GM12878 (cell line): Measurements from ENCODE around the gene HNRNPF. TPM values are rescaled to one million over a fixed set of nuclear protein-coding genes. Genes with fewer than 3 reads are reported as not detected.

Experiments
- ATAC-seq: fragments of 200-7000 bp; cut with Tn5 transposase; 3 replicates; pipeline ENCODE4 v1.9.1; 2020; ENCODE audit warnings: mild to moderate bottlenecking, moderate library complexity
- BruUV-seq: library from RNA; stranded (reverse); fragments of 400-500 nt; replicated peaks from 2 replicates; lab custom pipeline; 2021; lab: Mats Ljungman, UMichigan
- CTCF ChIA-PET: fragments of 300-600 bp; sonication (Branson Sonifier 250); formaldehyde crosslinking; extraction: SDS; loops from one replicate; lab custom pipeline; 2021; ENCODE audit warnings: inconsistent platforms; lab: Yijun Ruan, JAX
- POLR2A ChIA-PET: fragments of 350-600 bp; formaldehyde crosslinking; extraction: SDS; loops from one replicate; lab custom pipeline; 2021; ENCODE audit warnings: inconsistent platforms; lab: Charles Lee
- RAD21 ChIA-PET: fragments of 300-600 bp; sonication (Branson Sonifier 250); formaldehyde crosslinking; loops from one replicate; lab custom pipeline; 2023; ENCODE audit warnings: antibody characterized with exemption; ENCODE audit not compliant: unreplicated experiment; lab: Charles Lee
- SMC1A ChIA-PET: fragments of 300-600 bp; sonication (Branson Sonifier 250); formaldehyde crosslinking; loops from one replicate; lab custom pipeline; 2023; ENCODE audit not compliant: unreplicated experiment, uncharacterized antibody; lab: Charles Lee
- DNase-seq: peaks from one replicate; pipeline ENCODE4 v3.0.0-alpha.2; 2011; ENCODE audit warnings: low read depth, low spot score
- FAIRE-seq: peaks from 3 replicates; lab custom pipeline; 2011; peaks lifted over from hg19 to GRCh38; lab: Jason Lieb, UNC
- H2AFZ ChIP-seq: 2 replicates; pipeline ENCODE4 v1.6.0; 2011; ENCODE audit warnings: low read depth, low read length, control low read depth; ENCODE audit not compliant: control insufficient read depth
- H3K27ac ChIP-seq: 2 replicates; pipeline ENCODE4 v1.5.1; 2011; ENCODE audit warnings: control low read depth; ENCODE audit not compliant: control insufficient read depth, insufficient read depth
- H3K27me3 ChIP-seq, 2 experiments: replicated peaks in 1 of 2; 2 replicates each; pipeline versions ENCODE4 v1.6.0 to v1.6.1; 2011; ENCODE audit warnings: low read length in 1 of 2; ENCODE audit not compliant: control insufficient read depth in 2 of 2, insufficient read depth in 2 of 2
- H3K36me3 ChIP-seq, 2 experiments: 2 replicates each; pipeline ENCODE4 v1.5.1; 2011; ENCODE audit warnings: low read length in 1 of 2; ENCODE audit not compliant: control insufficient read depth in 2 of 2, insufficient read depth in 2 of 2
- H3K4me1 ChIP-seq: 2 replicates; pipeline ENCODE4 v1.6.1; 2011; ENCODE audit warnings: mild to moderate bottlenecking, low read length, moderate library complexity, mixed read lengths; ENCODE audit not compliant: control insufficient read depth, insufficient read depth
- H3K4me2 ChIP-seq: 2 replicates; pipeline ENCODE4 v1.6.0; 2011; ENCODE audit warnings: control low read depth; ENCODE audit not compliant: control insufficient read depth, insufficient read depth
- H3K4me3 ChIP-seq: fragments of 200-600 bp; sonication (generic); 2 replicates; pipeline ENCODE4 v1.5.1; 2016
- H3K79me2 ChIP-seq: 2 replicates; pipeline ENCODE4 v1.6.0; 2011; ENCODE audit warnings: low read length; ENCODE audit not compliant: control insufficient read depth, insufficient read depth
- H3K9ac ChIP-seq: 2 replicates; pipeline ENCODE4 v1.8.0; 2011; ENCODE audit warnings: low read length, control low read depth, mixed read lengths; ENCODE audit not compliant: control insufficient read depth, insufficient read depth
- H3K9me3 ChIP-seq: replicated peaks from 3 replicates; pipeline ENCODE4 v1.5.1; 2011; ENCODE audit warnings: mild to moderate bottlenecking, low read length; ENCODE audit not compliant: control insufficient read depth, insufficient read depth
- H4K20me1 ChIP-seq: 2 replicates; pipeline ENCODE4 v1.6.0; 2011; ENCODE audit not compliant: control insufficient read depth, insufficient read depth
- KLF5 ChIP-seq: fragments of 450-650 bp; IDR thresholded peaks from 2 replicates; pipeline ENCODE4 v1.6.1; 2014; ENCODE audit warnings: mild to moderate bottlenecking; ENCODE audit not compliant: partially characterized antibody
- MYB ChIP-seq: fragments of 150-350 bp; IDR thresholded peaks from 2 replicates; pipeline ENCODE4 v1.6.1; 2014; ENCODE audit warnings: mild to moderate bottlenecking, low read depth, low read length, borderline replicate concordance
- NFYB ChIP-seq: IDR thresholded peaks from 2 replicates; pipeline ENCODE4 v1.6.1; 2011; ENCODE audit warnings: low read depth, mild to moderate bottlenecking, low read length, improper control_type of control experiment, moderate library complexity; ENCODE audit not compliant: insufficient read depth
- NRF1 ChIP-seq: conservative IDR thresholded peaks from 2 replicates; pipeline ENCODE4 v1.6.1; 2011; ENCODE audit warnings: mild to moderate bottlenecking, low read depth, low read length, improper control_type of control experiment
- RFX5 ChIP-seq: IDR thresholded peaks from 2 replicates; pipeline ENCODE4 v1.6.1; 2011; ENCODE audit warnings: low read depth, low read length, improper control_type of control experiment
- SMAD5 ChIP-seq: IDR thresholded peaks from 2 replicates; pipeline ENCODE4 v1.6.1; 2016; ENCODE audit warnings: antibody characterized with exemption, low read depth
- TCF7 ChIP-seq: IDR thresholded peaks from 2 replicates; pipeline ENCODE4 v1.6.1; 2014; ENCODE audit warnings: antibody characterized with exemption, borderline replicate concordance
- ZNF622 ChIP-seq: fragments of 450-650 bp; IDR thresholded peaks from 2 replicates; pipeline ENCODE4 v1.6.1; 2017; ENCODE audit warnings: mild to moderate bottlenecking, inconsistent platforms
- ZSCAN29 ChIP-seq: fragments of 450-650 bp; IDR thresholded peaks from 2 replicates; pipeline ENCODE4 v1.6.1; 2017; ENCODE audit warnings: mild to moderate bottlenecking, moderate library complexity
- WGBS: methylation state at CpG from one replicate; pipeline ENCODE4 v1.1.6; 2016; ENCODE audit warnings: low lambda C conversion rate; ENCODE audit not compliant: insufficient replicate concordance, insufficient coverage; ENCODE audit errors: missing lambda C conversion rate; 5-methylcytosine and 5-hydroxymethylcytosine counted together
- in situ Hi-C: fragments of 300-500 bp; cut with MboI; formaldehyde crosslinking; loops from 9 replicates; pipeline ENCODE4 v1.14.3; 2018; ENCODE audit warnings: mixed read lengths
- intact Hi-C: fragments of 100-400 bp; cut with micrococcal nuclease; formaldehyde crosslinking; loops from one replicate; pipeline ENCODE4 v1.14.2; 2022; ENCODE audit not compliant: unreplicated experiment
- polyA plus RNA-seq, 11 experiments: library from polyadenylated mRNA; depleted of rRNA in 4 of 11; unstranded in 6 of 11; stranded (reverse) in 5 of 11; fragments of >200 nt; fragmentation: Nextera tagmentation in 4 of 11; fragmentation: Illumina TruSeq in 1 of 11; extraction: Ambion mirVana in 4 of 11; extraction: Trizol in 1 of 11; gene quantifications; 1 replicate in 1 of 11; 2 replicates in 10 of 11; pipeline versions ENCODE4 v1.2.1 to v1.2.3, GENCODE V29; 2011 to 2016; ENCODE audit warnings: inconsistent platforms in 2 of 11, missing spikeins in 2 of 11, low read depth in 1 of 11
- total RNA-seq, 4 experiments: library from RNA; depleted of rRNA in 3 of 4; stranded (reverse); fragments of >200 nt in 3 of 4; fragmentation: Illumina TruSeq in 1 of 4; extraction: Trizol in 1 of 4; gene quantifications; 2 replicates each; pipeline versions ENCODE4 v1.2.1 to v1.2.3, GENCODE V29; 2013 to 2021
- TF ChIP-seq, protein P1 (sequence below): fragments of 450-650 bp; IDR thresholded peaks from 2 replicates; pipeline ENCODE4 v1.6.1; 2017; ENCODE audit warnings: borderline replicate concordance
- TF ChIP-seq, protein P2 (sequence below): IDR thresholded peaks from 2 replicates; pipeline ENCODE4 v1.6.1; 2012; ENCODE audit warnings: mild to moderate bottlenecking, low read depth, low read length
- TF ChIP-seq, protein P3 (sequence below), 3 experiments: IDR thresholded peaks in 2 of 3; conservative IDR thresholded peaks in 1 of 3; 2 replicates each; pipeline ENCODE4 v1.5.1; 2011; ENCODE audit warnings: low read depth in 3 of 3, low read length in 3 of 3, mild to moderate bottlenecking in 3 of 3, control low read depth in 2 of 3, moderate library complexity in 2 of 3, inconsistent platforms in 1 of 3, mixed read lengths in 1 of 3; ENCODE audit not compliant: control insufficient read depth in 2 of 3, insufficient read depth in 1 of 3; ENCODE audit errors: extremely low read depth in 1 of 3

The HNRNPF gene
- total and polyA plus RNA-seq, 10 of the 15 experiments (the other 5 are each of a cell fraction or from before 2014, with no cell fraction given), result 156 to 373 (median 293) TPM

DNA sequence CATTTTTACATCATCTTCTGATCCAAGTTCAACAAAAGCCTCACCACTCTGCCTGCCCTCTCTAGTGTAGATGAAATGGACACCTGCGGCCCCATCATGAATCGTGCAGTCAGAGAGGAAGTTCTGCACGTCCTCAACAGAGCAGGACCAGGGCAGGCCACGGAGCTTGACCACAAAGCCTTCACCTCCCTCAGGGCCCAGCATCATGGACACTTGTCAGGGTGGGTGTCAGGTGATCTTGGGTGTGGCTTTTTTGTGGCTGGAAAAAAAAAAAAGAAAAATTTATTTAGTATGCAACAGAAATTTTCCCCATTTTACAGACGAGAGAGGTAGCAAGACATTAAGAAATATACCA lies 21.3 kb downstream of the HNRNPF start:
- ChIA-PET RAD21 (no interaction called here), POLR2A (no interaction called here), CTCF (interaction anchor here (0.7 kb wide), 1 partner anchor 18 kb away, joined by 3 read pairs; no protein-coding TSS in a partner anchor), SMC1A (no interaction called here)
- TF ChIP-seq, protein P1, sequence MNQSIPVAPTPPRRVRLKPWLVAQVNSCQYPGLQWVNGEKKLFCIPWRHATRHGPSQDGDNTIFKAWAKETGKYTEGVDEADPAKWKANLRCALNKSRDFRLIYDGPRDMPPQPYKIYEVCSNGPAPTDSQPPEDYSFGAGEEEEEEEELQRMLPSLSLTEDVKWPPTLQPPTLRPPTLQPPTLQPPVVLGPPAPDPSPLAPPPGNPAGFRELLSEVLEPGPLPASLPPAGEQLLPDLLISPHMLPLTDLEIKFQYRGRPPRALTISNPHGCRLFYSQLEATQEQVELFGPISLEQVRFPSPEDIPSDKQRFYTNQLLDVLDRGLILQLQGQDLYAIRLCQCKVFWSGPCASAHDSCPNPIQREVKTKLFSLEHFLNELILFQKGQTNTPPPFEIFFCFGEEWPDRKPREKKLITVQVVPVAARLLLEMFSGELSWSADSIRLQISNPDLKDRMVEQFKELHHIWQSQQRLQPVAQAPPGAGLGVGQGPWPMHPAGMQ, result no peak
- TF ChIP-seq ZSCAN29 (no peak), ZNF622 (no peak), MYB (no peak), NFYB (no peak), NRF1 (no peak), KLF5 (no peak), SMAD5 (no peak), TCF7 (no peak), RFX5 (no peak)
- TF ChIP-seq, protein P2, sequence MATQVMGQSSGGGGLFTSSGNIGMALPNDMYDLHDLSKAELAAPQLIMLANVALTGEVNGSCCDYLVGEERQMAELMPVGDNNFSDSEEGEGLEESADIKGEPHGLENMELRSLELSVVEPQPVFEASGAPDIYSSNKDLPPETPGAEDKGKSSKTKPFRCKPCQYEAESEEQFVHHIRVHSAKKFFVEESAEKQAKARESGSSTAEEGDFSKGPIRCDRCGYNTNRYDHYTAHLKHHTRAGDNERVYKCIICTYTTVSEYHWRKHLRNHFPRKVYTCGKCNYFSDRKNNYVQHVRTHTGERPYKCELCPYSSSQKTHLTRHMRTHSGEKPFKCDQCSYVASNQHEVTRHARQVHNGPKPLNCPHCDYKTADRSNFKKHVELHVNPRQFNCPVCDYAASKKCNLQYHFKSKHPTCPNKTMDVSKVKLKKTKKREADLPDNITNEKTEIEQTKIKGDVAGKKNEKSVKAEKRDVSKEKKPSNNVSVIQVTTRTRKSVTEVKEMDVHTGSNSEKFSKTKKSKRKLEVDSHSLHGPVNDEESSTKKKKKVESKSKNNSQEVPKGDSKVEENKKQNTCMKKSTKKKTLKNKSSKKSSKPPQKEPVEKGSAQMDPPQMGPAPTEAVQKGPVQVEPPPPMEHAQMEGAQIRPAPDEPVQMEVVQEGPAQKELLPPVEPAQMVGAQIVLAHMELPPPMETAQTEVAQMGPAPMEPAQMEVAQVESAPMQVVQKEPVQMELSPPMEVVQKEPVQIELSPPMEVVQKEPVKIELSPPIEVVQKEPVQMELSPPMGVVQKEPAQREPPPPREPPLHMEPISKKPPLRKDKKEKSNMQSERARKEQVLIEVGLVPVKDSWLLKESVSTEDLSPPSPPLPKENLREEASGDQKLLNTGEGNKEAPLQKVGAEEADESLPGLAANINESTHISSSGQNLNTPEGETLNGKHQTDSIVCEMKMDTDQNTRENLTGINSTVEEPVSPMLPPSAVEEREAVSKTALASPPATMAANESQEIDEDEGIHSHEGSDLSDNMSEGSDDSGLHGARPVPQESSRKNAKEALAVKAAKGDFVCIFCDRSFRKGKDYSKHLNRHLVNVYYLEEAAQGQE, result no peak
- TF ChIP-seq, protein P3, sequence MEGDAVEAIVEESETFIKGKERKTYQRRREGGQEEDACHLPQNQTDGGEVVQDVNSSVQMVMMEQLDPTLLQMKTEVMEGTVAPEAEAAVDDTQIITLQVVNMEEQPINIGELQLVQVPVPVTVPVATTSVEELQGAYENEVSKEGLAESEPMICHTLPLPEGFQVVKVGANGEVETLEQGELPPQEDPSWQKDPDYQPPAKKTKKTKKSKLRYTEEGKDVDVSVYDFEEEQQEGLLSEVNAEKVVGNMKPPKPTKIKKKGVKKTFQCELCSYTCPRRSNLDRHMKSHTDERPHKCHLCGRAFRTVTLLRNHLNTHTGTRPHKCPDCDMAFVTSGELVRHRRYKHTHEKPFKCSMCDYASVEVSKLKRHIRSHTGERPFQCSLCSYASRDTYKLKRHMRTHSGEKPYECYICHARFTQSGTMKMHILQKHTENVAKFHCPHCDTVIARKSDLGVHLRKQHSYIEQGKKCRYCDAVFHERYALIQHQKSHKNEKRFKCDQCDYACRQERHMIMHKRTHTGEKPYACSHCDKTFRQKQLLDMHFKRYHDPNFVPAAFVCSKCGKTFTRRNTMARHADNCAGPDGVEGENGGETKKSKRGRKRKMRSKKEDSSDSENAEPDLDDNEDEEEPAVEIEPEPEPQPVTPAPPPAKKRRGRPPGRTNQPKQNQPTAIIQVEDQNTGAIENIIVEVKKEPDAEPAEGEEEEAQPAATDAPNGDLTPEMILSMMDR (IDR thresholded peaks at IDR 0.05 in 2 of 3, conservative IDR thresholded peaks at IDR 0.05 in 1 of 3; ENCODE audit: control insufficient read depth in 2 of 3, extremely low read depth in 1 of 3, insufficient read depth in 1 of 3, low read depth in 3 of 3, low read length in 3 of 3), result no peak
- intact Hi-C loops (no loop called here), in situ Hi-C loops (loop anchor here (25.0 kb wide), 2 partner anchors 100 to 600 kb away; partner anchors contain the start of gene BMS1)
- no peak overlapping the region for H3K27ac ChIP-seq
- no peaks in the 10 kb centered on the region for H3K9me3 ChIP-seq
- no peak for DNase-seq
- no peak overlapping the region for H2AFZ ChIP-seq
- no peak overlapping the region for H3K4me2 ChIP-seq
- H3K27me3 ChIP-seq, result no peaks in the 10 kb centered on the region
- no peak for FAIRE-seq
- H3K4me3 ChIP-seq, result no peak overlapping the region
- no TSS peak for BruUV-seq
- H3K36me3 ChIP-seq, result peaks cover 33 to 47% of the 10 kb centered on the region in 2 experiments
- H4K20me1 ChIP-seq, result peaks cover 14% of the 10 kb centered on the region
- WGBS, result 3% methylated on average over 5 of the region's 5 CpGs
- no peak overlapping the region for H3K9ac ChIP-seq
- no peak for ATAC-seq
- no peaks in the 10 kb centered on the region for H3K4me1 ChIP-seq
- H3K79me2 ChIP-seq, result peaks cover 28% of the 10 kb centered on the region
